ENCODE data around the gene STUB1. TPM values are rescaled to one million over a fixed set of nuclear protein-coding genes. Genes with fewer than 3 reads are reported as not detected.

STUB1 gene
- total RNA-seq, 3 donors from 2014 or later, result 127 to 184 (median 175) TPM

DNA sequence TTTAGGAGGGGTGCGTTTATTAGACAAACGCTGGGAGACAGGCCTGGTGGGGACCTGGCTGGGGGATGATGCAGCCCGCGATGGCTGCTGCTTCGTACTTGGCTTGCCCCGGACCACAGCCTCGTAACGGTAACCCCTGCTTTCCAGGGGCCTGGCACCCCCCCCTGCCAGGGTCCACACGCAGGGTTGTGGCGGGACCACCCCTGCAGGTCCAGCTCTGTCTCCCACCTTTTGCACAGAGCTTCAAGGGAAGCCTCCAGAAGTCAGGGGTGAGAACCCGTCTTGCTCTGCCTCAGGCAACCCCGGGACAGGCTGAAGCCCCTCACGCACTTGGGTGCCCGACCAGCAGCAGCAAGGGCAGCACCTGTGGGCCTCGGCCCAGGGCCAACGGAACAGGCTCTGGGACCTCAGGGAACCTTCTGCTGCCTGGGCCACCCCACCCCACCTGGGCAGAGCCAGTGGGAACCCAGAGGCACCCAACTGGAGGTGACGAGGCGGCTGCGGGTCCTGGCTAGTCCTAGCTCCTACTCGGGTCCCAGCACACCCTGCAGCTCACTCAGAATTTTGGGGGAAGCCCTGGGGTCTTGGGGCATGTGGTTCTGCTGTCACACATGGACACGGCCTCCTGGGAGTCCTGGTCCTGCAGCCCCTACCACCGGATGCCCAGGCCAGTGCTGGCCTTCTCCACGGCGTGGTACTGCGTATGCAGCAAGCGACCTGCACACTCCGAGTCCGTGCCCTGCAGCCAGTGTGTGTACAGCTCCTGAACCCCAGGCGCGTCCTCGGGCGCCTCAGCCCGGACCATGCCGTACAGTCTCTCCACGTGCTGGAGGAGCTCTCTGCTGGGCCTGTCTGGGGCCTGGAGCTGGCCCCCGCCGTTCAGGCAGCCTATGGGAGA is 49.8 kb downstream of the STUB1 start:
- TF ChIP-seq, protein P1, sequence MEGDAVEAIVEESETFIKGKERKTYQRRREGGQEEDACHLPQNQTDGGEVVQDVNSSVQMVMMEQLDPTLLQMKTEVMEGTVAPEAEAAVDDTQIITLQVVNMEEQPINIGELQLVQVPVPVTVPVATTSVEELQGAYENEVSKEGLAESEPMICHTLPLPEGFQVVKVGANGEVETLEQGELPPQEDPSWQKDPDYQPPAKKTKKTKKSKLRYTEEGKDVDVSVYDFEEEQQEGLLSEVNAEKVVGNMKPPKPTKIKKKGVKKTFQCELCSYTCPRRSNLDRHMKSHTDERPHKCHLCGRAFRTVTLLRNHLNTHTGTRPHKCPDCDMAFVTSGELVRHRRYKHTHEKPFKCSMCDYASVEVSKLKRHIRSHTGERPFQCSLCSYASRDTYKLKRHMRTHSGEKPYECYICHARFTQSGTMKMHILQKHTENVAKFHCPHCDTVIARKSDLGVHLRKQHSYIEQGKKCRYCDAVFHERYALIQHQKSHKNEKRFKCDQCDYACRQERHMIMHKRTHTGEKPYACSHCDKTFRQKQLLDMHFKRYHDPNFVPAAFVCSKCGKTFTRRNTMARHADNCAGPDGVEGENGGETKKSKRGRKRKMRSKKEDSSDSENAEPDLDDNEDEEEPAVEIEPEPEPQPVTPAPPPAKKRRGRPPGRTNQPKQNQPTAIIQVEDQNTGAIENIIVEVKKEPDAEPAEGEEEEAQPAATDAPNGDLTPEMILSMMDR (IDR thresholded peaks at IDR 0.05), result no peak
- TF ChIP-seq POLR2AphosphoS5 (IDR thresholded peaks at IDR 0.05) (no peak), POLR2A (IDR thresholded peaks at IDR 0.05) (no peak)
- Histone ChIP-seq H3K9me3 (no peaks in the 10 kb centered on the region), H3K27ac (no peak overlapping the region), H3K4me3 (no peak overlapping the region), H3K27me3 (no peaks in the 10 kb centered on the region), H3K36me3 (no peaks in the 10 kb centered on the region), H3K4me1 (peaks cover 0 to 16% of the 10 kb centered on the region in 2 donors)
- intact Hi-C loops (cut with DNase I; ENCODE audit: low total_unique reads), result no loop called here
- DNase-seq (ENCODE audit: low spot score in 2 of 2), result no peak

DNA sequence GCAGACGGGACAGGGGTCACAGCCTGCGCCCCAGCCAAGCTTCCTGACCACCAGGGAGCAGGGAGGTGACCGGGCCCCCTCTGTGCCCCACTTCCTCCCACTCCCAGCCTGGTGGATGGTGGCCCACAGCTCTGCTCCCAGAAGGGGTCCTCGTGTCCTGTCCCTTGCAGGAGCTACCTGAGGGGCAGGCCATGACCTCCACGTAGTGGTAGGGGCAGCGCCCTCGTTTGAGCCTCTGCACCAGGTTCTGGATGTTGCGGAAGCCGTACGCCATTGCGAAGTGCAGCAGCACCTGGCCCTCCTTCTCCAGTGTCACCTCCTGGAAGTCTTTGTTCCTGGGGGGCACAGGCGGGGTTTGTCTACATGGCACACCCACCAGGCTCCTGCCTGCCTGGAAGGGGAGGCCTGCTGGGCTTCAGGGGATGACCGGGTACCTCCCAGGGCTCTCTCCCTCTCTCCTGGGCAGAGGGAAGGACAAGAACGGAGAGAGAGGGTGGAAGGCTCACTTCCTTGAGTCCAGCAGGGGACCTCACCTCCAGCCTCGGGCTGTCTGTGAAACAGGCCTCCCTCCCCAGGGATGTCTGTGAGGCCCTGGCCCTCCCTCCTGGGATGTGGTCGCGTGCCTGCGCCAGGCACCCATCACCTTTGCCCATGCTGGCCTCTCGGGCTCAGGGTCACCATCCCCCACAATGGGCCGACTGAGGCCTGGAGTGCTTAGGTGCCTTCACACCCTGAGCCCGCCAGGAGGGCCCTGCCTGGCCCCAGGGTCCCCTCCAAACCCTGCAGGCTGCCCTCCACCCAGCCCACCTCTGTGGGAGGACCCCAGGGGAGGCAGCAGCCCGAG is 50.7 kb downstream of the STUB1 start:
- Histone ChIP-seq H3K9me3 (no peaks in the 10 kb centered on the region), H3K27me3 (no peaks in the 10 kb centered on the region), H3K36me3 (no peaks in the 10 kb centered on the region), H3K4me1 (peaks cover 0 to 16% of the 10 kb centered on the region in 2 donors), H3K27ac (no peak overlapping the region), H3K4me3 (no peak overlapping the region)
- TF ChIP-seq POLR2A (IDR thresholded peaks at IDR 0.05) (no peak), POLR2AphosphoS5 (IDR thresholded peaks at IDR 0.05) (no peak)
- TF ChIP-seq, protein P1 (IDR thresholded peaks at IDR 0.05), result no peak
- DNase-seq (ENCODE audit: low spot score in 2 of 2), result no peak
- intact Hi-C loops (cut with DNase I; ENCODE audit: low total_unique reads), result no loop called here

DNA sequence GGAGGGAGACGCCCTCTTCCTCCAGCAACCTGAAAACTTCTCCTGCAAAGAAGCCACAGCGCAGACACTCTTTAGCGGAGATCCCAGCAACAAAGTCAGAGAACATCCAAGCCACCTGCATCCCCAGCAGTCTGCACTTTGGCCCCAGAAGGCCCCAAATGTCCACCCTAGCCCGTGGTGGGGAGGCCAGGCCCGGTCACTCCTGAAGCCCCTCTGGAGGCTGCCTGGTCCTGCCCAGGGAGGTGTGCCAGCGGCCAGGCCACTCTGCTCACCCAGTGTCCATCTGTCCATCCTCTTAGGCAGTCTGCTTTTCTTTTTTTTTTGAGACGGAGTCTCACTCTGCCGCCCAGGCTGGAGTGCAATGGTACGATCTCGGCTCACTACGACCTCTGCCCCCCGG is 52.1 kb downstream of the STUB1 start:
- DNase-seq (ENCODE audit: low spot score in 2 of 2), result no peak
- Histone ChIP-seq H3K27ac (no peak overlapping the region), H3K27me3 (no peaks in the 10 kb centered on the region), H3K9me3 (no peaks in the 10 kb centered on the region), H3K36me3 (no peaks in the 10 kb centered on the region), H3K4me3 (no peak overlapping the region), H3K4me1 (peaks cover 0 to 9% of the 10 kb centered on the region in 2 donors)
- TF ChIP-seq POLR2A (IDR thresholded peaks at IDR 0.05) (no peak), POLR2AphosphoS5 (IDR thresholded peaks at IDR 0.05) (no peak)
- TF ChIP-seq, protein P1 (IDR thresholded peaks at IDR 0.05), result no peak
- intact Hi-C loops (cut with DNase I; ENCODE audit: low total_unique reads), result no loop called here

Other genes starting within 250 kb of the STUB1 start
- gene CAPN15, start 152.7 kb upstream of the STUB1 start, total RNA-seq, result 10 to 100 TPM; 15.4 to 27.2 (median 15.5) TPM
- not detected for gene PRR35, start 120.0 kb upstream of the STUB1 start, total RNA-seq
- 1 to 10 TPM in 1 of 3 donors, under 1 TPM in 2; 0.32 to 1.9 (median 0.66) TPM for gene NHLRC4, start 113.4 kb upstream of the STUB1 start, total RNA-seq
- 10 to 100 TPM; 22.2 to 36.1 (median 31.9) TPM for gene PIGQ, start 110.4 kb upstream of the STUB1 start, total RNA-seq
- 10 to 100 TPM; 17.6 to 29.1 (median 20.6) TPM for gene RAB40C, start 90.3 kb upstream of the STUB1 start, total RNA-seq
- under 1 TPM in 2 of 3 donors, not detected in 1; 0.66 to 0.73 TPM for gene WFIKKN1, start 49.4 kb upstream of the STUB1 start, total RNA-seq
- gene METTL26, start 44.1 kb upstream of the STUB1 start, total RNA-seq, result 100 to 1,000 TPM; 108 to 136 (median 130) TPM
- gene MCRIP2, start 38.6 kb upstream of the STUB1 start, total RNA-seq, result 10 to 100 TPM; 26.8 to 39.7 (median 34.9) TPM
- gene WDR90, start 31.0 kb upstream of the STUB1 start, total RNA-seq, result 10 to 100 TPM in 2 of 3 donors, 1 to 10 TPM in 1; 9.6 to 26.9 (median 22.7) TPM
- gene RHOT2, start 12.3 kb upstream of the STUB1 start, total RNA-seq, result 10 to 100 TPM; 39.4 to 90.8 (median 66.9) TPM
- gene RHBDL1, start 4.7 kb upstream of the STUB1 start, total RNA-seq, result 1 to 10 TPM in 2 of 3 donors, under 1 TPM in 1; 0.48 to 2.3 (median 1.0) TPM
- 10 to 100 TPM; 67.2 to 83.4 (median 67.5) TPM for gene JMJD8, start 3.9 kb downstream of the STUB1 start, total RNA-seq
- gene WDR24, start 10.0 kb downstream of the STUB1 start, total RNA-seq, result 1 to 10 TPM; 7.2 to 9.2 (median 8.8) TPM
- gene FBXL16, start 25.4 kb downstream of the STUB1 start, total RNA-seq, result 1 to 10 TPM in 2 of 3 donors, not detected in 1; 2.6 to 4.2 TPM
- gene METRN, start 34.7 kb downstream of the STUB1 start, total RNA-seq, result 10 to 100 TPM; 23.6 to 30.2 (median 24.3) TPM
- gene ANTKMT, start 40.7 kb downstream of the STUB1 start, total RNA-seq, result 10 to 100 TPM; 29.9 to 35.7 (median 30.4) TPM
- 1 to 10 TPM in 2 of 3 donors, under 1 TPM in 1; 0.48 to 2.9 (median 2.6) TPM for gene CCDC78, start 46.0 kb downstream of the STUB1 start, total RNA-seq
- 1 to 10 TPM; 4.3 to 7.5 (median 5.1) TPM for gene HAGHL, start 46.7 kb downstream of the STUB1 start, total RNA-seq
- gene CIAO3, start 60.6 kb downstream of the STUB1 start, total RNA-seq, result 10 to 100 TPM; 23.0 to 43.2 (median 41.6) TPM
- 10 to 100 TPM in 1 of 3 donors, not detected in 2; 49.2 TPM for gene MSLN, start 80.3 kb downstream of the STUB1 start, total RNA-seq
- 10 to 100 TPM; 13.1 to 18.4 (median 16.1) TPM for gene RPUSD1, start 108.0 kb downstream of the STUB1 start, total RNA-seq
- gene CHTF18, start 108.2 kb downstream of the STUB1 start, total RNA-seq, result 10 to 100 TPM; 12.6 to 15.5 (median 13.1) TPM
- gene GNG13, start 120.3 kb downstream of the STUB1 start, total RNA-seq, result not detected